IMR-90 (cell line): ENCODE results near the gene PEX10. TPM values are rescaled to one million over a fixed set of nuclear protein-coding genes. Genes with fewer than 3 reads are reported as not detected.

Experiments used
- ATAC-seq: fragments of 200-7000 bp; cut with Tn5 transposase; 2 replicates; pipeline ENCODE4 v1.9.1; 2020; ENCODE audit warnings: low read depth, mild to moderate bottlenecking, moderate library complexity
- BruUV-seq: library from RNA; stranded (reverse); fragments of 400-500 nt; replicated peaks from 2 replicates; lab custom pipeline; 2021; lab: Mats Ljungman, UMichigan
- CTCF ChIA-PET: fragments of 300-600 bp; formaldehyde crosslinking; extraction: SDS; loops from one replicate; lab custom pipeline; 2021; ENCODE audit warnings: antibody characterized with exemption; lab: Yijun Ruan, JAX
- POLR2A ChIA-PET: fragments of 300-600 bp; sonication (Branson Sonifier 250); formaldehyde crosslinking; loops from one replicate; lab custom pipeline; 2022; ENCODE audit warnings: antibody characterized with exemption; ENCODE audit not compliant: unreplicated experiment; lab: Charles Lee
- DNase-seq: peaks from one replicate; pipeline ENCODE4 v3.0.0; 2013
- H2AFZ ChIP-seq: replicated peaks from 2 replicates; pipeline ENCODE3; 2013; ENCODE audit warnings: low read length, mild to moderate bottlenecking; ENCODE audit not compliant: poor library complexity
- H2AK5ac ChIP-seq: 2 replicates; pipeline ENCODE4 v1.6.1; 2013; ENCODE audit warnings: low read depth, low read length, inconsistent platforms
- H2AK9ac ChIP-seq: replicated peaks from 2 replicates; pipeline ENCODE3; 2013; ENCODE audit warnings: mild to moderate bottlenecking, low read depth, low read length, moderate library complexity; ENCODE audit not compliant: poor library complexity
- H2BK120ac ChIP-seq: 2 replicates; pipeline ENCODE4 v1.6.1; 2013; ENCODE audit warnings: low read depth, low read length, inconsistent platforms
- H2BK15ac ChIP-seq: 3 replicates; pipeline ENCODE4 v1.6.1; 2013; ENCODE audit warnings: low read depth, low read length, inconsistent platforms
- H2BK20ac ChIP-seq: 2 replicates; pipeline ENCODE4 v1.6.1; 2013; ENCODE audit warnings: low read depth, mild to moderate bottlenecking, inconsistent platforms, low read length, moderate library complexity
- H2BK5ac ChIP-seq: 2 replicates; pipeline ENCODE4 v1.6.1; 2013; ENCODE audit warnings: mild to moderate bottlenecking, low read depth, low read length, inconsistent platforms; ENCODE audit not compliant: poor library complexity, severe bottlenecking
- H3K14ac ChIP-seq: replicated peaks from 2 replicates; pipeline ENCODE4 v1.6.1; 2013; ENCODE audit warnings: low read depth, low read length, inconsistent platforms
- H3K18ac ChIP-seq: 2 replicates; pipeline ENCODE4 v1.6.1; 2013; ENCODE audit warnings: low read depth, low read length, control low read depth
- H3K23ac ChIP-seq: 2 replicates; pipeline ENCODE4 v1.6.1; 2013; ENCODE audit warnings: low read depth, low read length, inconsistent platforms
- H3K27ac ChIP-seq: 2 replicates; pipeline ENCODE4 v1.5.1; 2013; ENCODE audit warnings: mild to moderate bottlenecking, control low read depth, low read length; ENCODE audit not compliant: insufficient read depth
- H3K27me3 ChIP-seq: 2 replicates; pipeline ENCODE4 v1.6.1; 2013; ENCODE audit warnings: low read length; ENCODE audit not compliant: control insufficient read depth, insufficient read depth
- H3K36me3 ChIP-seq: 2 replicates; pipeline ENCODE4 v1.6.1; 2013; ENCODE audit warnings: low read length, mixed read lengths; ENCODE audit not compliant: control insufficient read depth, insufficient read depth
- H3K4ac ChIP-seq: 2 replicates; pipeline ENCODE4 v1.6.1; 2013; ENCODE audit warnings: low read depth, low read length, inconsistent platforms
- H3K4me1 ChIP-seq: 2 replicates; pipeline ENCODE4 v1.6.1; 2013; ENCODE audit warnings: low read length, mixed read lengths; ENCODE audit not compliant: control insufficient read depth, insufficient read depth
- H3K4me2 ChIP-seq: 2 replicates; pipeline ENCODE4 v1.6.1; 2013; ENCODE audit warnings: low read depth, mild to moderate bottlenecking, control low read depth, low read length, moderate library complexity
- H3K4me3 ChIP-seq: 2 replicates; pipeline ENCODE4 v1.5.1; 2013; ENCODE audit warnings: low read depth, mild to moderate bottlenecking, control low read depth, low read length, moderate library complexity; ENCODE audit not compliant: insufficient read depth
- H3K56ac ChIP-seq: 2 replicates; pipeline ENCODE4 v1.6.1; 2013; ENCODE audit warnings: low read length, inconsistent platforms; ENCODE audit not compliant: insufficient read depth; ENCODE audit errors: extremely low read depth
- H3K79me1 ChIP-seq, 2 experiments: 2 replicates each; pipeline ENCODE4 v1.6.1; 2013; ENCODE audit warnings: low read length in 2 of 2, inconsistent platforms in 1 of 2, low read depth in 1 of 2
- H3K9ac ChIP-seq: 2 replicates; pipeline ENCODE4 v1.6.1; 2013; ENCODE audit warnings: low read depth, low read length, control low read depth
- H3K9me1 ChIP-seq: 2 replicates; pipeline ENCODE4 v1.6.1; 2013; ENCODE audit warnings: low read length, inconsistent platforms; ENCODE audit not compliant: insufficient read depth
- H3K9me3 ChIP-seq: 2 replicates; pipeline ENCODE4 v1.6.1; 2013; ENCODE audit warnings: low read length; ENCODE audit not compliant: control insufficient read depth, insufficient read depth
- H4K20me1 ChIP-seq: 2 replicates; pipeline ENCODE4 v1.6.1; 2013; ENCODE audit warnings: low read length, inconsistent platforms; ENCODE audit not compliant: insufficient read depth
- H4K5ac ChIP-seq: 2 replicates; pipeline ENCODE4 v1.6.1; 2013; ENCODE audit warnings: mild to moderate bottlenecking, low read depth, low read length, control low read depth
- H4K8ac ChIP-seq, 2 experiments: 2 replicates each; pipeline ENCODE4 v1.6.1; 2013; ENCODE audit warnings: low read depth in 2 of 2, low read length in 2 of 2, control low read depth in 1 of 2, inconsistent platforms in 1 of 2
- H4K91ac ChIP-seq: 2 replicates; pipeline ENCODE4 v1.6.1; 2013; ENCODE audit warnings: low read depth, low read length, inconsistent platforms; ENCODE audit not compliant: insufficient read depth
- CHD1 ChIP-seq: IDR thresholded peaks from 2 replicates; pipeline ENCODE4 v1.6.1; 2012; ENCODE audit warnings: low read depth, low read length, improper control_type of control experiment
- WGBS, 2 experiments: methylation state at CpG; one replicate each; pipeline versions ENCODE4 v1.1.5 to v1.1.7; 2013; ENCODE audit warnings: missing lambda C conversion rate in 2 of 2; ENCODE audit not compliant: insufficient read length in 1 of 2; ENCODE audit errors: extremely low coverage in 2 of 2; 5-methylcytosine and 5-hydroxymethylcytosine counted together
- dilution Hi-C: fragments of 300-500 bp; cut with HindIII; formaldehyde crosslinking; loops from one replicate; pipeline ENCODE4 v1.14.3; 2018; ENCODE audit warnings: low sequenced_read_pairs; ENCODE audit not compliant: unreplicated experiment
- in situ Hi-C: fragments of 300-500 bp; cut with MboI; formaldehyde crosslinking; loops from 3 replicates; pipeline ENCODE4 v1.14.3; 2019; ENCODE audit warnings: low sequenced_read_pairs, inconsistent platforms, mixed read lengths
- intact Hi-C: fragments of 100-400 bp; cut with micrococcal nuclease; formaldehyde crosslinking; loops from 2 replicates; pipeline ENCODE4 v1.10.0; 2022
- polyA plus RNA-seq, 3 experiments: library from polyadenylated mRNA; depleted of rRNA; stranded (reverse); fragments of >200 nt; gene quantifications; 2 replicates each; pipeline ENCODE4 v1.2.3, GENCODE V29; 2012; ENCODE audit warnings: low replicate concordance in 1 of 3
- total RNA-seq: library from RNA; depleted of rRNA; stranded (reverse); fragments of >200 nt; gene quantifications from 2 replicates; pipeline ENCODE4 v1.2.3, GENCODE V29; 2012

The PEX10 gene
- total and polyA plus RNA-seq, 2 of the 4 experiments (the other 2 are of a cell fraction) = 16.9 to 19.7 TPM

DNA sequence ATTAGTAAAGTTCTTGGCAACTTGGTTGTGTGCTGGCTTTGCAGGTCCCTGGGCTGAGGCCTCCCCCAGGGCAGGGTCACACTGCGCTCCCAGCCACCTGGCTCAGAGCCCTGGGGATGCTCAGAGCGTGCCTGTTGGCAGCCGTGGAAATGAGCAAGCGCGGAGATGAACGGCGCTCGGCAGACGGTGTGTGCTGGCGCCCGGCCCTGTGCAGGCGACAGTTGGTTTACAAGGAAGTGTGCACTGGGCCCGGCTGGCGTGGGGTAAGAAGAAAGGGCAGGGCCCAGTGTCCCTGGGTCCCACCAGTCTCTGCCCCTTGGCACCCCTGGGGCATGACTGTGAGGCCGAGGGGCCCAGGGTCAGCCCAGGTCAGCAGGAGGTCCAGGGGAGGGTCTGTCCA is 25.7 kb upstream of the PEX10 start:
- CTCF ChIA-PET = no interaction called here
- no peak overlapping the region for H2BK15ac ChIP-seq
- H3K9me3 ChIP-seq = no peaks in the 10 kb centered on the region
- no peak for TF ChIP-seq CHD1
- dilution Hi-C loops (no loop called here), intact Hi-C loops (no loop called here), in situ Hi-C loops (loop anchor here (25.0 kb wide), 1 partner anchor 624 kb away; the partner anchor contains the start of gene PRDM16)
- H3K27me3 ChIP-seq = peaks cover 51% of the 10 kb centered on the region
- H4K5ac ChIP-seq = no peak overlapping the region
- no peak overlapping the region for H2BK120ac ChIP-seq
- H2AFZ ChIP-seq = no peak overlapping the region
- ATAC-seq = no peak
- H4K8ac ChIP-seq = no peak overlapping the region
- no peaks in the 10 kb centered on the region for H3K79me1 ChIP-seq
- WGBS, 2 experiments = 25% methylated on average over 2 of the region's 15 CpGs; no CpG with 5 or more reads in 1 of the 2 experiments
- H3K14ac ChIP-seq = no peak overlapping the region
- H4K91ac ChIP-seq = no peak overlapping the region
- H3K18ac ChIP-seq = no peak overlapping the region
- BruUV-seq = no TSS peak
- no peak overlapping the region for H2AK9ac ChIP-seq
- H2BK20ac ChIP-seq = no peak overlapping the region
- no peaks in the 10 kb centered on the region for H3K9me1 ChIP-seq
- H3K4ac ChIP-seq = no peak overlapping the region
- no peak overlapping the region for H3K4me3 ChIP-seq
- no peak overlapping the region for H3K27ac ChIP-seq
- no peak for DNase-seq
- no peak overlapping the region for H3K23ac ChIP-seq
- H3K9ac ChIP-seq = no peak overlapping the region
- no peak overlapping the region for H3K4me2 ChIP-seq
- H2BK5ac ChIP-seq = no peak overlapping the region
- no peak overlapping the region for H2AK5ac ChIP-seq
- no peaks in the 10 kb centered on the region for H3K4me1 ChIP-seq
- H3K36me3 ChIP-seq = no peaks in the 10 kb centered on the region
- POLR2A ChIA-PET = no interaction called here
- no peak overlapping the region for H3K56ac ChIP-seq
- no peaks in the 10 kb centered on the region for H4K20me1 ChIP-seq
